HG03354 (cell line): ENCODE measurements around the gene EAF1.
"Not testable (repeated sequence)": the region's sequence is repeated elsewhere in the genome, so short reads cannot be mapped to it uniquely, and the experiment has no call there.

ENCODE experiments used
- ATAC-seq: cut with Tn5 transposase; IDR thresholded peaks from one replicate; pipeline ENCODE4 v1.9.1; 2021; ENCODE audit warnings: mild to moderate bottlenecking; ENCODE audit not compliant: unreplicated experiment, poor library complexity, severe bottlenecking

EAF1 gene

GRCh38 chr3:15450438-15451215, 23.2 kb downstream of the EAF1 start:
- no peak for ATAC-seq

DNA sequence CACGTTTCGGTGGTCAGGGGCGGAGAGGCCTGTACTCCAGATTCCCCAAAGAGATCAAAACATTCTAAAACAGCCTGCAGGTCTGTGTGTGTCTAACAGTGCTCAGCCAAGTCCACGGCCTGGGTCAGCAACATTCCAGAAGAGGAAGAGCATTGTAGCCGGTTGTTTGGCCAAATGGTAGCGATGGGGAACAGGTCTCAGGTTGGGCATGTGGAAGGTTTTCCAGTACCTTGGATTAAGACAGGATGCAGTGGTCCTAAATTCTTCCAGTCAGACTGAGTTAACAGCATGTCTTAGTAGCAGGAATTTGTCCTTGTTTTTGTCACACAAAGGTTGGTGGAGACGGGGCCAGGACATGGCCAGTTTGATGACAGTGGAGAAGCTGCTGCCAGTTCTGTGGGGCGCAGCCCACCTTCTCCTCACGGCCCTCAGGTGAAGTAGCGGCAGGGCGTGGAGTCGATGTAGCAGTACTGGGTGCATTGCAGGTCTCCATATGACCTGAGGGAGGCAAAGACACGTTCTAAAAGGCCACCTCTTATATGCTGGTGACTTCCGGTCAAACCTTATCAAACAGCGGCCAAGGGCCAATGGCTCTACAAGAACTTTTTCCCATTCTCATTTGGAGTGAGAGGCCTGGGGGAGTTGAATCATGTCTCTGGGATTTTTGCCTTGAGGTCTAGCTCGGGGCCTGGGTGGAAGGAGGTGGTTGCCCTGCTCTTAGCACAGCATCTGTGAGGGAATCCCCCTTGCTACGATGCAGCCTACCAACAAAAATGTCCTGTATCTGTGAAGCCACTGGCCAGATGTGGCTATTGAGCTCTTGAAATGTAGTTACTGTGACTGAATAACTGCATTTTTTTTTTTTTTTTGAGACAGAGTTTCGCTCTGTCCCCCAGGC, 24.1 kb downstream of the EAF1 start:
- no peak for ATAC-seq

DNA sequence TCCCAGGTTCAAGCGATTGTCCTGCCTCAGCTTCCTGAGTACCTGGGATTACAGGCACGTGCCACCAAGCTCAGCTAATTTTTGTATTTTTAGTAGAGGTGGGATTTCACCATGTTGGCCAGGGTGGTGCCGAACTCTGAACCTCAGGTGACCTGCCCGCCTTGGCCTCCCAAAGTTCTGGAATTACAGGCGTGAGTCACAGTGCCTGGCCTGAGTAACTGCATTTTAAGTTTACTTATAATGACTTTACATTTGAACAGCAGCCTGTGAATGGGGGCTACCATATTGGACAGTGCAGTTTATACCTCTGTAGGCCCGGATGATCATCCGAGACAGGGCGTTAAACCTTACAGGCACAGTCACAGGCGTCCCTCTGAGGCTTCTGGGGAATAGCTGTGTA, 24.8 kb downstream of the EAF1 start:
- ATAC-seq = no peak

DNA sequence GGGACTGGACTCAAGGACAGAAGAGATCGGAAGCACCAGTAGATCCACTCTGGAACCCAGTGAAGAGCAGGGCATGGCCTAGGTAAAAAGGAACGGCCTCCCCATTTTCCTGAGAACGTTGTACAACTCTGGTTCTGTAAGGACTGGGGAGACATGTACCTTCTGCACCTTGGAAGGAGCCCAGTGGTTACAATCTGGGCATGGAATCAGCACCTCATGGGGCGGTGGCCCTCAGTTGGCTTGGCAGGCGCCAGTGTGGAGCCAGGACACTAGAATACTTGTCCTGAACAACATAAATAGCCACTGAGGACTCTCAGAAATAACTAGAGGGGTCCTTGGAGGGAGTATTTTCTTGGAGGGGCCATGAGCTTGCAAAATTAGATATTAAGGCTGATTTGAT, 25.6 kb downstream of the EAF1 start:
- ATAC-seq = no peak

GRCh38 chr3:15453501-15453900, 26.1 kb downstream of the EAF1 start:
- ATAC-seq = no peak

DNA sequence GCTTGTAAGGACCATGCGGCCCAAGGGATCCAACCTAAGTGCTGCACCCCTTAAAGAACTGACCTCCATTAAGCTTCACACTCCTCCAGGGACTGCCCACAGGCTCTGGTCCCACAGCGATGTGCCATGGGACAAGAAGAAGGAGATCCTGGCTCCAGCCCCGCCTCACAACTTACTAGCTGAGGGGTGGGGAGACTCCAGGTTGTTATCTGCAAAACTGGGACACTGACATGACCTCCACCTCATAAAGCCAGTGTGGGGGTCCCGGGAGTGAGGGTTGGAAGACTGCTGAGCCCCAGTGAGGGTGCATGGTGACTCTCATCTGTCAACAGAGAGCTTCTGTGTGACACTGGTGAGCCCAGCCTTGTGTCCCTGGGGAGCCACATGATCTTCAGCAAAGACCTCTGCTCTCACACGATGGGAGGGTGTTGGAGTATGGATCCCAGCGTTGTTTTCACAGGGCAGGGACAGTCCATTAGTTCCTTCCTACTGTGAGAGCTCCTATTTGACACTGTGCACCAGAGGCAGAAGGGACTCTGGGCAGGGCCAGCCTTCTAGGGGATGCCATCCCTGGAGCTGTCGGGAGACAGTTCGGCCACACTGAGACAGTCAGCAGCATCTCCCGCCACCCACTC, 26.7 kb downstream of the EAF1 start:
- ATAC-seq = no peak

- ATAC-seq = no peak
Observed at GRCh38 chr3:15454965-15455364, 27.6 kb downstream of the EAF1 start.

DNA sequence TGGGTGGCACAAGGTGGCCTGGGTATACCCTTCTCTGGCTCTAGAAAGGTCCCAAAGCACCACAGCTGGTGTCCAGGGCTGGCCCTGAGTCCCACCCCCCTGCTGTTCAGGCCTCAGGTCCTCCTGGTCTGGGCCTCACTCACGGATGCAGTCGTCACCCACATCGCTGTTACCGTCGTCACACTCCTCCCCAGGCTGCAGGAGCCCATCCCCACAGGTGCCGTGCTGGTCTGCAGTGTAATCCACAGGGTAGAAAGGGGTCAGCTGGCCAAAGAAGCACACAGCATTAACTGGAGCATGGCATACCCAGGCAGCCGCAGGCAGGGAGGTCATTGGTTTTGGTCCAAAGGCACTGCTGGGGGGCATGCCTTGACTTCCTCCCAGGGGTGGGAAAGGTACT, 28.4 kb downstream of the EAF1 start:
- no peak for ATAC-seq

DNA sequence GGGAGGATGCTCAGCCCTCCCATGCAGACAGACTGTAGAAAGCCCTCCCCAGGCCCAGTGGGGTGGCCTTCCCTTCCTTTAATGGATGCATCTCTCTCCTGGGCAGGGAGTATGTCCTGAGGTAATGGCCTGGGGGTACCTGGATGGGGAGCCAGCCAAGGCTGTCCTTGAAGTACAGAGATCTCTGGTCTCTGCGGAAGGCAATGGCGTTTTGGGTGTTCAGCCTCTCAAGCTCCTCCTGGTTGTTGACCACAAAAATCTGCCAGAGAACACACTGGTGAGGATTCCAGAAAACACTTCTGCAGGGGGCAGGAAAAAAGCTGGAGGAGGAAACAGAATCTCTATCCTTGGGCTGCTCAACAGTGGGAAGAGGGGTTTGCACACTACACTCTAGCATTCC, 28.9 kb downstream of the EAF1 start:
- ATAC-seq = no peak

- ATAC-seq = not testable (repeated sequence)
Observed at GRCh38 chr3:15456915-15457314, 29.5 kb downstream of the EAF1 start.

GRCh38 chr3:15458212-15458780, 30.9 kb downstream of the EAF1 start:
- ATAC-seq = no peak

GRCh38 chr3:15460891-15461531, 33.6 kb downstream of the EAF1 start:
- no peak for ATAC-seq

- no peak for ATAC-seq
Observed at GRCh38 chr3:15462451-15462850, 35.1 kb downstream of the EAF1 start.

GRCh38 chr3:15465876-15466585, 38.6 kb downstream of the EAF1 start:
- no peak for ATAC-seq

DNA sequence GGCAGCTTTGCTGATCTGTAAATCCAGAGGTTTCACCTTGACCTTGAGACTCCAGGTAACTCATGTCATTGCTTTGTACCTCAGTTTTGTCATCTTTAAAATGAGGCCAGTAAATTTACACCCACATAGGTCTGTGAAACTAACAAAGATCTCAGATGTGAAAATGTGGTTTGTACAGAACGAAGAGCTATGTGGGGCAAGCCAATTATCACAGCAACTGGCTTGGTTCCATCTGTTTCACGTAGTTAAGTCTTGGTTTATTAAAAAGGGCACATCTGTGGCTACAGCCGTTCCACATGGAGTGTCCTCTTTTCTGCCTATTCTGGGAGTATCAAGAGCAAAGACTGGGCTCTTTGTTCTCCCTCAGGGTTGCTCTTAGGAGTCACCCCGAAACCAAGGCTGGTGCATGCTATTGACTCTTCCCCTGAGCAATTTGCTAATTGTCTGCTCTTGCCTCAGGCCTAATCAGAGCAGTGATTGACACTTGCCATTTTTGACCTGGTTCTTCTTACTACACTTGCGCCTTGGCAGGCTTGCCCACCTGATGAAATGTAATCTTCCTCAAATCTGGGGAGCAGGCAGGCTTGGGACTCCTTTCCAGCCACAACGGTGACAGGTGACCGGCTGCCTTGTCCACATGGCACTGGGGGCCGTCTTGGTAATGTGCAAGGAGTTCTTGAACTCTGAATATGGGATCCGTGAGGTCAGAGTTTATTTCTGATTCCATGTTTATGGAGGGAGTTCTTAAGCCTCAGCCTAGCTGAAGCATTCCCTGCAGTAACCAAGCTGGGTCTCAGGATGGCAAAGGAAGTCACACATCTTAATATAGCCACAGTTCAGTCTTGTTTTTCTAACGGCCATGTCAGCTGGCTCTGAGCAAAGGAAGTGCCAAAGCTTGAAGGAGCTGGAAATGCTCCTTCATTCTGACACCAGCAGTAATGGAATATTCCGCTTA, 40.1 kb downstream of the EAF1 start:
- ATAC-seq = no peak

DNA sequence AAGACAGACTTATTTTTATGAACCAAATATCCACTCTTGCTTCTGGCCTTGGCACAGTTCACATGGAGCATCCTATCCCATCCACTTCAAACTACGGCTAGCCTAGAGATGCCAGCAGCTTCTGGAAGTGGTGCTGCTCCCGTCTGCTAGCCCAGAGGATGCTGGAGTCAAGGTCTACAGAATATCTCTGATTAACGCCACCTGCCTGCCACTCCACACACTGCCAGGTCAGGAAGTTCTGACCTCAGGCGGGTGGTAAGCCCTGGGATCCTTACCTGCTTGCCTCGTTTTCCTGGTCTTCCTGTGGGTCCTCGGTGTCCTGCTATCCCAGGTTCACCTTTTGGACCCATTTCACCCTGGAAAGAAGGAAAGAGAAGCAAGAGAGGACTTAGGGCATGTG, 42.9 kb downstream of the EAF1 start:
- no peak for ATAC-seq

DNA sequence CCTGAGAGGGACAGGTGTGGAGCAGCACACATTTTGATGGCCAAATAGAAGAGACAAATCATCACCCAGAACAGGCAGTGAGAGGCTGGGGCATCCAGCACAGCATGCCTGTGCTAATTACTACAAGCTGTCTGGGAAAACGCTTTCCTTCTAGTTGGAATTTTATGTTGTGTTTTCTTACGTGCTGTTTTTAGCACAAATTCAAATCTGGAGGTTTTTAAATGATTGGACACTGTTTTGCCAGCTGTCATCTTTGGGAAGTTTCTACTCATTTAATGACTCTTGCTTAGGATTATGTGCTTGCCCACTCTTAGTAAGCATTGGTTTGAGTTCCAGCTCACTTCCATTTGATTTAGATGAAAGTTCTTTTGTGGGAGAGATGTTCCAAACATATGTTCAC, 43.5 kb downstream of the EAF1 start:
- ATAC-seq = no peak

DNA sequence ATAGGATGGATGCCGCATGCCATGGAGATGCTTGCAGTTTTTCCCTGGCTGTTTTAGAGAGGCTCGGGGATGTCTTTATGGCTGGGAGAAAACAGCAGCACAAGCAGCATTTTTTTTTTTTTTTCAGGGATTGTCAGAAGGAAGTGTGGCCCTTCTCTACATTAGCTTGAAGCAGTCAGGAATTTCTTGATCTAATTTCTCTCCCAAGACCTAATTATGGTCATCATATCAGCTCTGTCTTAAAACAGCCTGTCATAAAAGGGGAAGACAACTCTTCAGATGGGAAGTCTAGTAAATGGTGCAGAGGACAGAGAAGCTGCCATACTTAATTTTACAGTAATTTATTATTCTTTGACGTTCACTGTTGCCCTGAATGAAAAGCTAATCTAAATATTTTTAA, 44.5 kb downstream of the EAF1 start:
- no peak for ATAC-seq
